Activated B cell treated with CpG ODN at 0.5 μM for 24 hours (primary cell): Measurements from ENCODE around the gene AGRN. TPM values are rescaled to one million over a fixed set of nuclear protein-coding genes. Genes with fewer than 3 reads are reported as not detected.
A peak's percentile ranks its signal among the peaks of the same experiment; 100 is the strongest.

ENCODE experiments used
- ATAC-seq: fragments of 200-7000 bp; cut with Tn5 transposase; one replicate; pipeline ENCODE4 v1.10.0; 2021; ENCODE audit warnings: low read depth, mild to moderate bottlenecking, moderate library complexity
- CTCF ChIA-PET: fragments of 350-600 bp; sonication (Branson Sonifier 250); formaldehyde crosslinking; loops from one replicate; lab custom pipeline; 2021; ENCODE audit warnings: antibody characterized with exemption; lab: Charles Lee
- POLR2A ChIA-PET: fragments of 350-600 bp; sonication (Branson Sonifier 250); formaldehyde crosslinking; loops from one replicate; lab custom pipeline; 2021; ENCODE audit warnings: antibody characterized with exemption; lab: Charles Lee
- DNase-seq: peaks from one replicate; pipeline ENCODE4 v3.0.0; 2022
- H3K27ac Mint-ChIP-seq: one replicate; pipeline ENCODE4 v1.8.0; 2020; ENCODE audit warnings: mixed read lengths
- H3K27me3 Mint-ChIP-seq: one replicate; pipeline ENCODE4 v1.8.0; 2021; ENCODE audit warnings: mixed read lengths
- H3K36me3 Mint-ChIP-seq: one replicate; pipeline ENCODE4 v1.8.0; 2021; ENCODE audit warnings: low read depth, mixed read lengths
- H3K4me1 Mint-ChIP-seq: one replicate; pipeline ENCODE4 v1.8.0; 2021; ENCODE audit warnings: mixed read lengths
- H3K4me3 Mint-ChIP-seq: one replicate; pipeline ENCODE4 v1.8.0; 2020; ENCODE audit warnings: mild to moderate bottlenecking, mixed read lengths
- H3K9me3 Mint-ChIP-seq: one replicate; pipeline ENCODE4 v1.8.0; 2020; ENCODE audit warnings: mixed read lengths
- CTCF ChIP-seq: fragments of 200-600 bp; IDR thresholded peaks from one replicate; pipeline ENCODE4 v1.8.0; 2022; ENCODE audit warnings: antibody characterized with exemption, mild to moderate bottlenecking
- intact Hi-C: fragments of 100-400 bp; cut with micrococcal nuclease; formaldehyde crosslinking; loops from one replicate; pipeline ENCODE4 v1.15.1; 2024
- total RNA-seq: library from RNA; stranded (reverse); gene quantifications from 2 replicates; pipeline ENCODE4 v1.2.3, GENCODE V29; 2022

AGRN gene
- total RNA-seq, 1 donor from 2014 or later: 27.1 TPM

DNA sequence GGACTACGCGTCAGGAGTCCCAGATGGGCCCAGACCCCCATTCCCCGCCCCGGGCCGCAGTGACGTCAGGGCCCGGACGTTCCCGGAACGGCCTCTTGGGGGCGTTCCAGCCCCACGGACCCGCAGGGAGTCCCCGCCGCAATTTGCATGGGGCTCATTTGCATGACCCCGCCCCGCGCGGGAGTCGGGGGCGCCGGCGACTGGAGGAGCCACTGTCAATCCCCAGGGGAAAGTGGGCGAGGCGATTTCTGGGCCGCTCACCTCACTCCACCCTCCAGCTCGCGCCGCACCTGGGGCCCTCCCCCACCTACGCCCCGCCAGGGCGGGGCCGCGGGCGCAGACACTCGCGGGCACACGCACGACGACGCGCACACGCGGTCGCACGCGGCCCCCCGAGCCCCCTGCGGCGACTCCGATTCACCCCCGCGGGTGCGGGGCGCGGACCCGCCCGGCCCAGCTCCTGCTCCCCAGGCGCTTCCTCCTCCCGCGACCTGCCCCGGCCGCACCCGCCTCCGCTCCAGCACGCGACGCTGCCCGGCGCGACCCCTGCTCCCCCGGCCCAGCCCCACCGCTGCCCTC is 13.2 kb downstream of the AGRN start:
- DNase-seq (peak; percentile 97), ATAC-seq (peak; percentile 96)
- ChIA-PET CTCF (interaction anchor here (0.6 to 3.6 kb wide), 15 partner anchors 14 to 857 kb away, joined by 3 to 34 read pairs (median 5); no protein-coding TSS in a partner anchor), POLR2A (interaction anchor here (0.7 to 4.5 kb wide), 16 partner anchors 11 to 472 kb away, joined by 3 to 159 read pairs (median 4); partner anchors contain the start of genes AURKAIP1, C1orf159, DVL1 and ISG15)
- Mint-ChIP-seq H3K4me1 (peaks cover 19% of the 10 kb centered on the region), H3K36me3 (no peaks in the 10 kb centered on the region), H3K9me3 (no peaks in the 10 kb centered on the region), H3K27me3 (no peaks in the 10 kb centered on the region), H3K27ac (peak overlapping the region; percentile 24), H3K4me3 (peak overlapping the region; percentile 72)
- TF ChIP-seq CTCF: peak; percentile 67
- intact Hi-C loops: loop anchor here (1.0 to 5.0 kb wide), 9 partner anchors 26 to 1359 kb away; partner anchors contain the start of genes ACAP3, C1orf159, MORN1 and PUSL1

DNA sequence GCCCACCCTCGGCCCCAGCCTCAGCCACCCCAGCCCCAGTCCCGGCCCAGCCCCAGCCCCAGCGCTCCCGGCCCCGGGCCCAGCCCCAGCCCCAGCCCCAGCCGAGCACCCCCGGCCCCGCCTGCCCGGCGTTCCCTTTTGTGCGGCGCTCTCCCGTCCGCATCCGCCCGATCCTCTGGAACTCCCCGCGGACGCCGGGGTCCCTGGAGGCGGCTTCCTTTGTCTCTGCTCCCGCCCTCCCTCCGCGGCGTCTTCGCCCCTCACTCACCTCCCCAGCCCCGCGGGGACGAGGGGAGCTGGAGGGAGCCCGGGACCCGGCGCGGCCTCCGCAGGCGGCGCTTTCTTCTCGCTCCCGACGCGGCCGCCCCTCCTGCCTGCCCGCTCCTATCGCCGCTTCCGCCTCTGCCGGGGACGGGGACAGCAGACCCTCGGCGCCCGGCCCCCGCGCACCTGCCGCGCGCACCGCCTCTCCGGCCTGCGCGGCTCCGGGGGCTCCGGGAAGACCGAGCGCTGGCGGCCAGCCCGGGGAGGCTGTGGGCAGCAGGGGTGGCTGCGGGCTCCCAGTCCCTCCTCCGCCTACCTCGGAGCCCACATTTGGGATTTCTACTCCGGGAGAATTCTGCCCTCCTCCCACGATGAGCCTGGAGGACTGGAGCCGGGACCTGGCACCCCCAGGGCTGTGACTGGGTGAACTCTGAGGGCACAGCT is 14.0 kb downstream of the AGRN start:
- H3K27ac Mint-ChIP-seq: no peak overlapping the region
- H3K9me3 Mint-ChIP-seq: no peaks in the 10 kb centered on the region
- POLR2A ChIA-PET: interaction anchor here (0.6 to 4.5 kb wide), 14 partner anchors 11 to 293 kb away, joined by 3 to 159 read pairs (median 6); partner anchors contain the start of genes C1orf159, ISG15 and RNF223
- CTCF ChIA-PET: interaction anchor here (0.6 to 3.6 kb wide), 13 partner anchors 15 to 856 kb away, joined by 3 to 34 read pairs (median 7); no protein-coding TSS in a partner anchor
- intact Hi-C loops: loop anchor here (1.0 to 5.0 kb wide), 9 partner anchors 25 to 1358 kb away; partner anchors contain the start of genes ACAP3, C1orf159, MORN1 and PUSL1
- peaks cover 27% of the 10 kb centered on the region for H3K4me1 Mint-ChIP-seq
- peak overlapping the region; percentile 76 for H3K4me3 Mint-ChIP-seq
- no peaks in the 10 kb centered on the region for H3K36me3 Mint-ChIP-seq
- peaks cover 6% of the 10 kb centered on the region for H3K27me3 Mint-ChIP-seq
- DNase-seq: peak; percentile 48
- peak; percentile 6 for ATAC-seq
- no peak for TF ChIP-seq CTCF

GRCh38 chr1:1034439-1034781 is 14.5 kb downstream of the AGRN start:
- DNase-seq (no peak), ATAC-seq (no peak)
- POLR2A ChIA-PET: interaction anchor here (0.6 to 4.5 kb wide), 5 partner anchors 21 to 123 kb away, joined by 3 to 159 read pairs (median 6); partner anchors contain the start of gene ISG15
- Mint-ChIP-seq H3K4me1 (peaks cover 32% of the 10 kb centered on the region), H3K4me3 (peak overlapping the region; percentile 76), H3K27ac (no peak overlapping the region), H3K27me3 (peaks cover 9% of the 10 kb centered on the region), H3K36me3 (no peaks in the 10 kb centered on the region), H3K9me3 (no peaks in the 10 kb centered on the region)
- CTCF ChIA-PET: interaction anchor here (0.9 to 3.6 kb wide), 3 partner anchors 88 to 266 kb away, joined by 3 to 29 read pairs (median 3); no protein-coding TSS in a partner anchor
- TF ChIP-seq CTCF: no peak
- intact Hi-C loops: loop anchor here (5.0 kb wide), 3 partner anchors 273 to 1358 kb away; partner anchors contain the start of genes ACAP3, MORN1, PUSL1 and RER1

DNA sequence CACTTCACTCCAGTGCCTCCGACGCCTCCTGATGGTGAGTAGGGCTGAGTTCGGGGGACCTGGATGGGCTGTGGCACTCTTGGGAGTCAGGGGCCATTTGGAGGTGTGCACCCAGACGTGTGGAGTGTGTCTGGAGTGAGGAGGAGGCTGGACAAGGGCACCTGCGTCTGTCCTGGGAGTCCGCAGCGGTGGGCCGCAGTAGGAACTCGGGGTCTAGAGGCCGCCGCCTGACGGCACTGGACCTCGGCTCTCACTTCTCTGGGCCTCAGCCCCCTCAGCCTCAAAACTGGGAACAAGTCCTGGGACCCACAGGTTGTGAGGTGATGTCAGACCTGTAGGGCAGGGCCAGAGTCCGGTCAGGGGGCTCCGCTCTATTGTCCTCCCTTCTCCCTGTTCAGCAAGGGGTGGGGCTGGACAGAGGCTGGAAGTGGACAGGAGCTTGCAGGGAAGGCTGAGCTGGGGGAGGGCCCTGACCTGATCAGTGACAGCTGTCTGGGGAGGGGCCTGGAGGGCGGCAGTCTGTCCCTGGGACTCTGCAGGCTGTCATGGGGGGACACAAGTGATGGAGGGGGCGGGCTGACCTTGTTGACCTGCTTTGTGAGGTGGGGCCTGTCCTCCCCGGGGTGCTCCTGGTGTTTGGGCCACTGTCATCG is 15.5 kb downstream of the AGRN start:
- no peaks in the 10 kb centered on the region for H3K9me3 Mint-ChIP-seq
- no peak for DNase-seq
- POLR2A ChIA-PET: interaction anchor here (0.7 to 6.4 kb wide), 3 partner anchors 9 to 27 kb away, joined by 11 to 159 read pairs (median 99); no protein-coding TSS in a partner anchor
- peaks cover 40% of the 10 kb centered on the region for H3K4me1 Mint-ChIP-seq
- intact Hi-C loops: no loop called here
- H3K36me3 Mint-ChIP-seq: no peaks in the 10 kb centered on the region
- ATAC-seq: no peak
- no peak for TF ChIP-seq CTCF
- no peak overlapping the region for H3K4me3 Mint-ChIP-seq
- H3K27me3 Mint-ChIP-seq: peaks cover 9% of the 10 kb centered on the region
- CTCF ChIA-PET: no interaction called here
- no peak overlapping the region for H3K27ac Mint-ChIP-seq
